Measurements from ENCODE around the gene SLC39A3.

The SLC39A3 gene

DNA sequence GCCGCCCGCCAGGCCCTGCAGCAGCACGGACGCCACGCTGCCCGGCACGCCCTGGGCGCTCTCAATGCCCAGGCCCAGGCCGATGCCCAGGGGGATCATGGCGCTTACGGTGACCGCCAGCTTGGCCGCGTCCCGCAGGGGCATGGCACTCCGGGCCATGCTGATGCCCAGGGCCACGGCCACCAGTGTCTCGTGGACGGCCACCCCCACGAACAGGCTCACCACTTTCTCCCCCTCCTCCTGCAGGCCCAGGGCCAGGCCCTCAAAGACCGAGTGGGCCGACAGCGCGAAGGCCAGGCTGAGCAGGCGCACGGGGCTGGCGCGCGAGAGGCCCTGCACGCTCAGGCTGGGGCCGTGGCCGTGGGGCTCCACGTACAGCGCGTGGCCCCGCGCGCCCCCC is 6.9 kb downstream of the SLC39A3 start:
- no peak for TF ChIP-seq CTCF (IDR thresholded peaks at IDR 0.05; ENCODE audit: insufficient read depth, low read depth, low read length, missing control alignments)
- DNase-seq (ENCODE audit: low read depth) = no peak
- no peak overlapping the region for H3K4me3 ChIP-seq (ENCODE audit: low read length)

DNA sequence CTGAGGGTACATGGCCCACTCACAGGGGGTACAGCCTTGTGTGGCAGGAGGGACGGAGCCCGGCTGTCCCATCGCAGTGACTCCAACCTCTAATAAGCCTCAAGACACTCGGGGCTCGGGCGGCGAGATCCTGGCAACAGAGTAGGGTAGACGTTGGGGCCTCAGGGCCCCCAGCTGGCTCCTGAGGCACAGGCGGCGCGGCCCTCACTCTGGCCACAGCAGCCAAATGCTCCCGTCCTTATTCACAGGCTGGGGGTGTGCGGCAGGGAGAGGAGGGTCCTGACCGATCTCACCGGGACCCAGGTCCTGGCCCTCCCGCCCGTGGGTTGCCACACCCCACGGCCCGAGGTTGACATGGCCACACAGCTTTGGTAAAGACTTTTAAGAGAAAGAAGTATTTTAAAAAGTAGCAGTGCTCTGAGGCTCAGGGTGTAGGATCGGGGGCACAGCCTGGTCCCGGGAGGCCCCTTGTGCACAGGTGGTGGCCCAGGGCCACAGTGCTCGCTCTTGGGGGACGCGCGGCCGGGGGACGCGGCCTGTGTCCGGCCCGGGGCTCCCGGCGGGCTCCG is 7.6 kb downstream of the SLC39A3 start:
- TF ChIP-seq CTCF (IDR thresholded peaks at IDR 0.05; ENCODE audit: insufficient read depth, low read depth, low read length, missing control alignments) = no peak
- no peak overlapping the region for H3K4me3 ChIP-seq (ENCODE audit: low read length)
- no peak for DNase-seq (ENCODE audit: low read depth)

DNA sequence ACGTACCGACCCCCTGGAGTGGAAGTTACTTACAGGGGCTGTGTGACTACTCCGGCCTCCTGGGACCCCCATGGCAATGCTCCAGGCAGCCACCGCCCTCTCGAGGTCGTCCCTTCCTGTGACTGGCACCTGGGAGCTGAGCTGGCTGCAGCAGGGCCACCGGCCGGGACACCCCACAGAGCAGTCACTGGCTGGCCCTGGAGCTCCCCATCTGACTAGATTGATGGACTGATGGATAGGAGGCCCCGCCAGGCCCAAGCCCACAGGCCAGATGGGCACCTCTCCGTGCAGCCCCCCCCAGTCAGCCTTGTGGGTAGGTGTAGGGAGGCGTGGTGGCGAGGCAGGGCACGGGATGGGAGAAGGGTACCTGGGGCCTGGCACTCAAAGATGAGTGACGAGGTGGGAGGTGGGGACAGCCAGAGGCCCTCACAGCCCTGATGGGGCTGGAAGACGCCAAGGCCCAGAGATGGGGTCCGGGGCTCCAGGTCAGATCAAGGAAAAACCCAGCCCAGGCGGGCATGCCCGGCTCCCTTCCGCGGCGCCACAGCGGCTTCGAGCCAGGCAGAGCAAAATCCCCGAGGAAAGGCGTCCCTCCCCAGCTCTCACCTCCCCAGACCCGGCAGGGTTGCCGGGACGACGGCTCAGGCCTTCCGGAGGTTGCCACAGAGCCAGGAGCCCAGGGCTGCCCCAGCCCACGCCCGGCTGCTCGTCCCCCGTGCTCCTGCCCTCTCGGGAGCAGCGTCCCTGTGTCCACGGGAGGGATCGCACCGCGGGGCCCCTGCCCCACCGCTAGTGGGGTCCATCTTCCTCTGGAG is 8.4 kb downstream of the SLC39A3 start:
- no peak for TF ChIP-seq CTCF (IDR thresholded peaks at IDR 0.05; ENCODE audit: insufficient read depth, low read depth, low read length, missing control alignments)
- H3K4me3 ChIP-seq (ENCODE audit: low read length) = no peak overlapping the region
- no peak for DNase-seq (ENCODE audit: low read depth)

DNA sequence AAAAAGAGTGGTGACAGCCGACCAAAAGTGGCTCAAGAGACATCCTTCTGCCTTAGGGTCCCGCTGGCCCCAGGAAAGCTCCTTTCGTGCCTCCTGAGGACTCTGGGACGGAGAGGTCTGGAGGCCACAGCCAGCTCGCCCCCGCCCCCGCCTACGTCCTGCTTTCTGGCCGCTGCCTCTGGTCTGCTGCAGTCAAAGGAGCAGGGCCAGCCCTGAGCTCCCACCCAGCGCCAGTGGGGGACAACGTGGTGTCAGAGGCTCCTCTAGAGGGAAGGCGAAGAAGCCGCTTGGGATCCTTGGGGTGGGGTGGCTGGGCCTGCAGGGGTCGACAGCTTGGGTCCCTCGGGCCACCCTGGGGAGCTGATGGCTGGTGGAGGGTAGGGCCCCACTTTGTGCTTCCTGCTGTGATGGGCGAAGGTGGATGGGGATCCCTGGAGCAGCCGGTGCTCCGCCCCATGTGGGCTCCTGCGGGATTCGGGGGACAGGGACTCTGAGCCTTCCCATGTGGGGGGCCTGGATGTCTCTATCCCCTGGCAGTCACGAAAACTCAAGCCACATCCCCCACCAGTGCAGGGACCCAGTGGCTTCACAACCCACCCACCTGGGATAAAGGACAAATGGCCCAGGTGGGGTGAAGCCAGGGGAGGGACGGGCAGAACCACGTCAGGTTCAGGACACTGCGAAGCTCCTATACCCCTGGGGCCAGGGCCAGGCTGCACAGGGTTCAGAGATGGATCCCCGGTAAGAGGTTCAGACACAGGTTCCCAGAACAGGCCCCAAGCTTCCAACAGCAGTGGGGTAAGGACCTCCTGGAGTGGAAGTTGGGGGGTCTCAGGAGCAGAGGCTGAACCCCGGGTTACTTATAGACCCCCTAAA is 9.6 kb downstream of the SLC39A3 start:
- H3K4me3 ChIP-seq (ENCODE audit: low read length) = no peak overlapping the region
- no peak for DNase-seq (ENCODE audit: low read depth)
- no peak for TF ChIP-seq CTCF (IDR thresholded peaks at IDR 0.05; ENCODE audit: insufficient read depth, low read depth, low read length, missing control alignments)

GRCh38 chr19:2728783-2729387 is 10.9 kb downstream of the SLC39A3 start:
- TF ChIP-seq CTCF (IDR thresholded peaks at IDR 0.05; ENCODE audit: insufficient read depth, low read depth, low read length, missing control alignments) = no peak
- no peak for DNase-seq (ENCODE audit: low read depth)
- H3K4me3 ChIP-seq (ENCODE audit: low read length) = no peak overlapping the region

DNA sequence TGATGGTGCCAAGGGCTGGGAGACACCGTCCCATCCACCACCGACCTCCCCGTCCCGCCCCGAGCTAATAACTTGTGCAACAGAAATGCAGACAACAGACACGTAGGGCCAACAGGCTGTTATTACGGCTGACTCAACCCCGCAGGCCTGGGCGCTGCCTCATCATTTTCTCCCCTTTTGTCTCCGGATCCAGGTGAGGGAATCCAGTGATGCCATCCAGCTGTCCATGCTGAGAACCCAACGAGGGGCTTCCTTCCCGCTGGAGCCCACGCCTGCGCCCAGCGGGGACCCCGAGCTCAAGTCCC is 12.2 kb downstream of the SLC39A3 start:
- TF ChIP-seq CTCF (IDR thresholded peaks at IDR 0.05; ENCODE audit: insufficient read depth, low read depth, low read length, missing control alignments) = no peak
- H3K4me3 ChIP-seq (ENCODE audit: low read length) = no peak overlapping the region
- DNase-seq (ENCODE audit: low read depth) = peak; percentile 78
